IMR-90 (cell line): Measurements from ENCODE around the gene SIAH2. TPM values are rescaled to one million over a fixed set of nuclear protein-coding genes. Genes with fewer than 3 reads are reported as not detected.

ENCODE experiments used
- ATAC-seq: fragments of 200-7000 bp; cut with Tn5 transposase; 2 replicates; pipeline ENCODE4 v1.9.1; 2020; ENCODE audit warnings: low read depth, mild to moderate bottlenecking, moderate library complexity
- Bru-seq: library from RNA; stranded (reverse); fragments of 400-500 nt; gene quantifications from one replicate; lab custom pipeline; 2021; lab: Mats Ljungman, UMichigan
- BruChase-seq, 2 experiments: library from RNA; stranded (reverse); fragments of 400-500 nt; gene quantifications; one replicate each; lab custom pipeline; 2021; lab: Mats Ljungman, UMichigan
- BruUV-seq: library from RNA; stranded (reverse); fragments of 400-500 nt; replicated peaks from 2 replicates; lab custom pipeline; 2021; lab: Mats Ljungman, UMichigan
- CTCF ChIA-PET: fragments of 300-600 bp; formaldehyde crosslinking; extraction: SDS; loops from one replicate; lab custom pipeline; 2021; ENCODE audit warnings: antibody characterized with exemption; lab: Yijun Ruan, JAX
- POLR2A ChIA-PET: fragments of 300-600 bp; sonication (Branson Sonifier 250); formaldehyde crosslinking; loops from one replicate; lab custom pipeline; 2022; ENCODE audit warnings: antibody characterized with exemption; ENCODE audit not compliant: unreplicated experiment; lab: Charles Lee
- DNase-seq: peaks from one replicate; pipeline ENCODE4 v3.0.0; 2013
- H2AFZ ChIP-seq: replicated peaks from 2 replicates; pipeline ENCODE3; 2013; ENCODE audit warnings: low read length, mild to moderate bottlenecking; ENCODE audit not compliant: poor library complexity
- H2AK5ac ChIP-seq: 2 replicates; pipeline ENCODE4 v1.6.1; 2013; ENCODE audit warnings: low read depth, low read length, inconsistent platforms
- H2AK9ac ChIP-seq: replicated peaks from 2 replicates; pipeline ENCODE3; 2013; ENCODE audit warnings: mild to moderate bottlenecking, low read depth, low read length, moderate library complexity; ENCODE audit not compliant: poor library complexity
- H2BK120ac ChIP-seq: 2 replicates; pipeline ENCODE4 v1.6.1; 2013; ENCODE audit warnings: low read depth, low read length, inconsistent platforms
- H2BK15ac ChIP-seq: 3 replicates; pipeline ENCODE4 v1.6.1; 2013; ENCODE audit warnings: low read depth, low read length, inconsistent platforms
- H2BK20ac ChIP-seq: 2 replicates; pipeline ENCODE4 v1.6.1; 2013; ENCODE audit warnings: low read depth, mild to moderate bottlenecking, inconsistent platforms, low read length, moderate library complexity
- H2BK5ac ChIP-seq: 2 replicates; pipeline ENCODE4 v1.6.1; 2013; ENCODE audit warnings: mild to moderate bottlenecking, low read depth, low read length, inconsistent platforms; ENCODE audit not compliant: poor library complexity, severe bottlenecking
- H3K14ac ChIP-seq: replicated peaks from 2 replicates; pipeline ENCODE4 v1.6.1; 2013; ENCODE audit warnings: low read depth, low read length, inconsistent platforms
- H3K18ac ChIP-seq: 2 replicates; pipeline ENCODE4 v1.6.1; 2013; ENCODE audit warnings: low read depth, low read length, control low read depth
- H3K23ac ChIP-seq: 2 replicates; pipeline ENCODE4 v1.6.1; 2013; ENCODE audit warnings: low read depth, low read length, inconsistent platforms
- H3K27ac ChIP-seq: 2 replicates; pipeline ENCODE4 v1.5.1; 2013; ENCODE audit warnings: mild to moderate bottlenecking, control low read depth, low read length; ENCODE audit not compliant: insufficient read depth
- H3K27me3 ChIP-seq: 2 replicates; pipeline ENCODE4 v1.6.1; 2013; ENCODE audit warnings: low read length; ENCODE audit not compliant: control insufficient read depth, insufficient read depth
- H3K36me3 ChIP-seq: 2 replicates; pipeline ENCODE4 v1.6.1; 2013; ENCODE audit warnings: low read length, mixed read lengths; ENCODE audit not compliant: control insufficient read depth, insufficient read depth
- H3K4ac ChIP-seq: 2 replicates; pipeline ENCODE4 v1.6.1; 2013; ENCODE audit warnings: low read depth, low read length, inconsistent platforms
- H3K4me1 ChIP-seq: 2 replicates; pipeline ENCODE4 v1.6.1; 2013; ENCODE audit warnings: low read length, mixed read lengths; ENCODE audit not compliant: control insufficient read depth, insufficient read depth
- H3K4me2 ChIP-seq: 2 replicates; pipeline ENCODE4 v1.6.1; 2013; ENCODE audit warnings: low read depth, mild to moderate bottlenecking, control low read depth, low read length, moderate library complexity
- H3K4me3 ChIP-seq: 2 replicates; pipeline ENCODE4 v1.5.1; 2013; ENCODE audit warnings: low read depth, mild to moderate bottlenecking, control low read depth, low read length, moderate library complexity; ENCODE audit not compliant: insufficient read depth
- H3K56ac ChIP-seq: 2 replicates; pipeline ENCODE4 v1.6.1; 2013; ENCODE audit warnings: low read length, inconsistent platforms; ENCODE audit not compliant: insufficient read depth; ENCODE audit errors: extremely low read depth
- H3K79me1 ChIP-seq, 2 experiments: 2 replicates each; pipeline ENCODE4 v1.6.1; 2013; ENCODE audit warnings: low read length in 2 of 2, inconsistent platforms in 1 of 2, low read depth in 1 of 2
- H3K9ac ChIP-seq: 2 replicates; pipeline ENCODE4 v1.6.1; 2013; ENCODE audit warnings: low read depth, low read length, control low read depth
- H3K9me1 ChIP-seq: 2 replicates; pipeline ENCODE4 v1.6.1; 2013; ENCODE audit warnings: low read length, inconsistent platforms; ENCODE audit not compliant: insufficient read depth
- H3K9me3 ChIP-seq: 2 replicates; pipeline ENCODE4 v1.6.1; 2013; ENCODE audit warnings: low read length; ENCODE audit not compliant: control insufficient read depth, insufficient read depth
- H4K20me1 ChIP-seq: 2 replicates; pipeline ENCODE4 v1.6.1; 2013; ENCODE audit warnings: low read length, inconsistent platforms; ENCODE audit not compliant: insufficient read depth
- H4K5ac ChIP-seq: 2 replicates; pipeline ENCODE4 v1.6.1; 2013; ENCODE audit warnings: mild to moderate bottlenecking, low read depth, low read length, control low read depth
- H4K8ac ChIP-seq, 2 experiments: 2 replicates each; pipeline ENCODE4 v1.6.1; 2013; ENCODE audit warnings: low read depth in 2 of 2, low read length in 2 of 2, control low read depth in 1 of 2, inconsistent platforms in 1 of 2
- H4K91ac ChIP-seq: 2 replicates; pipeline ENCODE4 v1.6.1; 2013; ENCODE audit warnings: low read depth, low read length, inconsistent platforms; ENCODE audit not compliant: insufficient read depth
- BHLHE40 ChIP-seq: fragments of 150-350 bp; IDR thresholded peaks from 2 replicates; pipeline ENCODE4 v1.6.1; 2016; ENCODE audit warnings: mild to moderate bottlenecking, low read depth, low read length
- CEBPB ChIP-seq: IDR thresholded peaks from 2 replicates; pipeline ENCODE4 v1.6.1; 2012; ENCODE audit warnings: low read depth, low read length, improper control_type of control experiment
- CHD1 ChIP-seq: IDR thresholded peaks from 2 replicates; pipeline ENCODE4 v1.6.1; 2012; ENCODE audit warnings: low read depth, low read length, improper control_type of control experiment
- CTCF ChIP-seq: conservative IDR thresholded peaks from 2 replicates; pipeline ENCODE4 v1.5.1; 2012; ENCODE audit warnings: mild to moderate bottlenecking, low read depth, low read length, improper control_type of control experiment
- ELK1 ChIP-seq: fragments of 150-350 bp; IDR thresholded peaks from 2 replicates; pipeline ENCODE4 v1.6.1; 2016; ENCODE audit warnings: low read depth, mild to moderate bottlenecking, low read length, moderate library complexity, borderline replicate concordance
- FOS ChIP-seq: fragments of 150-350 bp; IDR thresholded peaks from 2 replicates; pipeline ENCODE4 v1.6.1; 2016; ENCODE audit warnings: low read depth, low read length
- MAFK ChIP-seq: IDR thresholded peaks from 2 replicates; pipeline ENCODE4 v1.6.1; 2012; ENCODE audit warnings: low read depth, low read length, improper control_type of control experiment
- MXI1 ChIP-seq: IDR thresholded peaks from 2 replicates; pipeline ENCODE4 v1.6.1; 2012; ENCODE audit warnings: low read depth, mild to moderate bottlenecking, low read length, moderate library complexity, borderline replicate concordance
- NFE2L2 ChIP-seq: fragments of 150-350 bp; IDR thresholded peaks from 2 replicates; pipeline ENCODE4 v1.6.1; 2016; ENCODE audit warnings: low read depth, mild to moderate bottlenecking, low read length
- RCOR1 ChIP-seq: IDR thresholded peaks from 2 replicates; pipeline ENCODE4 v1.6.1; 2012; ENCODE audit warnings: mild to moderate bottlenecking, low read length, improper control_type of control experiment; ENCODE audit not compliant: insufficient replicate concordance
- RFX5 ChIP-seq: IDR thresholded peaks from 2 replicates; pipeline ENCODE4 v1.8.0; 2012; ENCODE audit warnings: low read depth, mild to moderate bottlenecking, low read length, moderate library complexity
- SMC3 ChIP-seq: fragments of 150-350 bp; IDR thresholded peaks from 2 replicates; pipeline ENCODE4 v1.6.1; 2016; ENCODE audit warnings: low read depth, mild to moderate bottlenecking, antibody characterized with exemption, low read length, moderate library complexity
- WGBS, 2 experiments: methylation state at CpG; one replicate each; pipeline versions ENCODE4 v1.1.5 to v1.1.7; 2013; ENCODE audit warnings: missing lambda C conversion rate in 2 of 2; ENCODE audit not compliant: insufficient read length in 1 of 2; ENCODE audit errors: extremely low coverage in 2 of 2; 5-methylcytosine and 5-hydroxymethylcytosine counted together
- dilution Hi-C: fragments of 300-500 bp; cut with HindIII; formaldehyde crosslinking; loops from one replicate; pipeline ENCODE4 v1.14.3; 2018; ENCODE audit warnings: low sequenced_read_pairs; ENCODE audit not compliant: unreplicated experiment
- in situ Hi-C: fragments of 300-500 bp; cut with MboI; formaldehyde crosslinking; loops from 3 replicates; pipeline ENCODE4 v1.14.3; 2019; ENCODE audit warnings: low sequenced_read_pairs, inconsistent platforms, mixed read lengths
- intact Hi-C: fragments of 100-400 bp; cut with micrococcal nuclease; formaldehyde crosslinking; loops from 2 replicates; pipeline ENCODE4 v1.10.0; 2022
- long read RNA-seq: library from polyadenylated mRNA; unstranded; transcript quantifications from one replicate; pipeline ENCODE4 v2.0.0, GENCODE V29; 2021; ENCODE audit not compliant: unreplicated experiment
- polyA plus RNA-seq, 3 experiments: library from polyadenylated mRNA; depleted of rRNA; stranded (reverse); fragments of >200 nt; gene quantifications; 2 replicates each; pipeline ENCODE4 v1.2.3, GENCODE V29; 2012; ENCODE audit warnings: low replicate concordance in 1 of 3
- total RNA-seq: library from RNA; depleted of rRNA; stranded (reverse); fragments of >200 nt; gene quantifications from 2 replicates; pipeline ENCODE4 v1.2.3, GENCODE V29; 2012; rRNA removed

The SIAH2 gene
- total RNA-seq (24.7 and 26.1 TPM in 2 replicates), polyA plus RNA-seq (2012; rRNA removed) (61.8 and 78.2 TPM in 2 replicates), Bru-seq, nascent RNA (percentile 87 among the genes with signal in this experiment), BruChase-seq, experiment 1, labeled RNA remaining after a 6-hour chase (percentile 66 among the genes with signal in this experiment), BruChase-seq, experiment 2, labeled RNA remaining after a 2-hour chase (percentile 68 among the genes with signal in this experiment)
- polyA plus RNA-seq (2012; cell fraction: cytosol; rRNA removed) = 10.3 and 19.5 TPM in 2 replicates
- 16.8 and 18.9 TPM in 2 replicates for polyA plus RNA-seq (2012; cell fraction: nucleus; rRNA removed; ENCODE audit: low replicate concordance)
- long read RNA-seq, transcript SIAH2-201 (2 exons, 2,517 nt) = major isoform, 64 of 85 reads
- long read RNA-seq, partial matches to known transcripts = 14 of 85 reads
- long read RNA-seq, other reads (novel, unspliced or antisense) = 7 of 85 reads

- H3K36me3 ChIP-seq = 0 out of 2 replicates have a peak, but pooled peaks cover 3% of the 10 kb centered on the region
- peak within 1 kb of the TSS; percentile 94 for H3K27ac ChIP-seq
- peak within 1 kb of the TSS; percentile 97 for H3K23ac ChIP-seq
- peaks cover 0 to 31% of the 10 kb centered on the region in 2 experiments; a peak in 2 of 4 replicates for H3K79me1 ChIP-seq
- H2AK9ac ChIP-seq = peak within 1 kb of the TSS; percentile 96
- intact Hi-C loops (loop anchor here (2.0 to 10.0 kb wide), 3 partner anchors 42 to 522 kb away; partner anchors contain the start of gene SELENOT), in situ Hi-C loops (no loop called here), dilution Hi-C loops (no loop called here)
- ChIA-PET POLR2A (interaction anchor here (0.6 to 1.9 kb wide), 10 partner anchors 8 to 464 kb away, joined by 3 to 24 read pairs (median 4); no protein-coding TSS in a partner anchor), CTCF (interaction anchor here (0.6 to 1.7 kb wide), 5 partner anchors 14 to 379 kb away, joined by 3 to 5 read pairs (median 4); no protein-coding TSS in a partner anchor)
- H3K4ac ChIP-seq = peak within 1 kb of the TSS; percentile 96
- ATAC-seq = peak; percentile 87
- H3K4me1 ChIP-seq = peaks cover 9% of the 10 kb centered on the region; the same call in 1 of the 2 replicates
- peak within 1 kb of the TSS; percentile 78 to 95 for H4K8ac ChIP-seq
- H2BK5ac ChIP-seq = peak within 1 kb of the TSS; percentile 96
- no peaks in the 10 kb centered on the region for H3K27me3 ChIP-seq
- peak within 1 kb of the TSS; percentile 86 for H4K5ac ChIP-seq
- peak within 1 kb of the TSS; percentile 98 for H3K4me3 ChIP-seq
- H3K18ac ChIP-seq = peak within 1 kb of the TSS; percentile 90
- peak within 1 kb of the TSS; percentile 85 for H3K56ac ChIP-seq
- H2AFZ ChIP-seq = peak within 1 kb of the TSS; percentile 94
- H3K14ac ChIP-seq = peak within 1 kb of the TSS; percentile 97
- peaks cover 32% of the 10 kb centered on the region; the same call in 1 of the 2 replicates for H4K20me1 ChIP-seq
- peak within 1 kb of the TSS; percentile 82 for H2AK5ac ChIP-seq
- 1% methylated on average over 40 of the region's 70 CpGs; no CpG with 5 or more reads in 1 of the 2 experiments for WGBS, 2 experiments
- H2BK20ac ChIP-seq = peak within 1 kb of the TSS; percentile 74; the same call in 1 of the 2 replicates
- peak within 1 kb of the TSS; percentile 98 for H3K9ac ChIP-seq
- no TSS peak for BruUV-seq
- peak within 1 kb of the TSS; percentile 89 for H2BK120ac ChIP-seq
- no peaks in the 10 kb centered on the region for H3K9me3 ChIP-seq
- DNase-seq = peak; percentile 93
- peaks cover 6% of the 10 kb centered on the region; the same call in 1 of the 2 replicates for H3K9me1 ChIP-seq
- H4K91ac ChIP-seq = peak within 1 kb of the TSS; percentile 90
- peak within 1 kb of the TSS; percentile 95 for H3K4me2 ChIP-seq
- peak within 1 kb of the TSS; percentile 84 for H2BK15ac ChIP-seq
- TF ChIP-seq NFE2L2 = no peak
- TF ChIP-seq FOS = 0 out of 2 replicates have a peak, but pooled peaks have one; percentile 27
- no peak for TF ChIP-seq SMC3
- TF ChIP-seq ELK1 = no peak
- no peak for TF ChIP-seq CHD1
- TF ChIP-seq MAFK = no peak
- peak; percentile 84 for TF ChIP-seq BHLHE40
- no peak for TF ChIP-seq RFX5
- peak; percentile 86 for TF ChIP-seq CEBPB
- peak; percentile 96 for TF ChIP-seq MXI1
- no peak for TF ChIP-seq RCOR1
- TF ChIP-seq CTCF = peak; percentile 11; the same call in 1 of the 2 replicates
Observed at GRCh38 chr3:150763122-150763840, at the start of gene SIAH2. SIAH2 (minus strand) TSS chr3:150763169; CDS start chr3:150762849, 320 bp downstream.
